Measurements from ENCODE around the gene CCDC30.
"Not testable (repeated sequence)": the region's sequence is repeated elsewhere in the genome, so short reads cannot be mapped to it uniquely, and the experiment has no call there.

CCDC30 gene

GRCh38 chr1:42524330-42524729, 61.2 kb downstream of the CCDC30 start:
- no peak for DNase-seq (ENCODE audit: low read depth in 2 of 2)

DNA sequence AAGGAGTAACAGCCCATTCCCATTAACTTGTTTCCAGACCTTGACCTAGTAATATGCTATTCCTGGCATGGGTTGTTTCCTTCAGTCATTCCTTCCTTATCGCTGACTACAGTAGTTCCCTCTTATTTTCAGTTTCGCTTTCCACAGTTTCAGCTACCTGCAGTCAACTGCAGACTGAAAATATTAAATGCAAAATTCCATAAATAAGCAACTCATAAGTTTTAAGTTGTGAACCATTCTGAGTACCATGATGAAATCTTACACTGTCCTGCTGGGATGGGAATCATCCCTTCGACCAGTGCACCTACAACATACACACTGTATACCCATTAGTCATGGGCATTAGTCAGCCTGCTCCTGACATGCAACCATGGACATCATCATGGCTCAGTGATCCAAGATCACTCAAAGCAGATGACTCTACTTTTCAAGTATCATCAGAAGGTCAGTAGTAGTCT, 66.7 kb downstream of the CCDC30 start:
- DNase-seq (ENCODE audit: low read depth in 2 of 2) = no peak

GRCh38 chr1:42531043-42531442, 68.0 kb downstream of the CCDC30 start:
- no peak for DNase-seq (ENCODE audit: low read depth in 2 of 2)

GRCh38 chr1:42533101-42533863, 70.2 kb downstream of the CCDC30 start:
- DNase-seq (ENCODE audit: low read depth in 2 of 2) = no peak

- no peak for DNase-seq (ENCODE audit: low read depth in 2 of 2)
Observed at GRCh38 chr1:42541104-42541503, 78.0 kb downstream of the CCDC30 start.

DNA sequence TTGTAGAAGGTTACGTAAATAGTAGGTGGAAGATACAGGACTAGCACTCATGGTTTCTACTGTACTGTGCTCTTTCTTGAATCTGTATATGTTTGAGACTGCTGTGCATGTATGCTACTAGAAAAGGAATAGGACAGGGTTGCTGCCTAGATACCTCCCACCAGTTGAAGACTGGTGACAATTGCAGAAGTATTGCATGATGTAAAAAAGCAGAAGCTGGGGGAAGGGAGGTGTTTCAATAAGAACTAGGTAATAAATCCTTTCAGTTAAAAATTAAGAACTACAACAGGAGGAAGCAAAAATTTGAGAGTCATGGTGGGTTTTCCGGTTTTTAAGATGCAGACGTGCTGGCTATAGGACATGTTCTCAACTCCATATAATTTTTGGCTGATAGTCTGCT, 88.1 kb downstream of the CCDC30 start:
- DNase-seq (ENCODE audit: low read depth in 2 of 2) = no peak

GRCh38 chr1:42551590-42551989, 88.5 kb downstream of the CCDC30 start:
- no peak for DNase-seq (ENCODE audit: low read depth in 2 of 2)

DNA sequence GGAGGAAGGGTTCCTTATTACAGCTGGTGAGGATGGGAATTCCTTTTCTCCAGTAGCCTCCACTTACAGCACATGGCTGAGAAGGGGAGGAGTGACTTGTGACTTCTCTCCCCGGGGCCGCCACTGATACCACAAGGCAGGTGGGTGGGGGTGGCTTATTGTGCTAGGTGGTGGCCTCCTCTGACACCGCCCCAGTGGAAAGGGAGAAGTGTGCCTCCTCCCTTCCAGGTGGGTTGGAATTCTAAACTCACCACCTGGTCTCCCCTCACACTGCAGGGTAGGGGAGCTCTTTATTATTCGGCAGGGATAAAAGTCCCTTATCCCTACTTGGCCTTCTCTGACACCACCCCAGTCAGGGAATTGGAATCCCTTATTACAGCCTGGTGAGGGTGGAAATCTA, 89.5 kb downstream of the CCDC30 start:
- DNase-seq (ENCODE audit: low read depth in 2 of 2) = no peak

GRCh38 chr1:42557230-42557851, 94.3 kb downstream of the CCDC30 start:
- no peak for DNase-seq (ENCODE audit: low read depth in 2 of 2)

- no peak for DNase-seq (ENCODE audit: low read depth in 2 of 2)
Observed at GRCh38 chr1:42567038-42567437, 104.0 kb downstream of the CCDC30 start.

GRCh38 chr1:42576935-42577334, 113.8 kb downstream of the CCDC30 start:
- no peak for DNase-seq (ENCODE audit: low read depth in 2 of 2)

GRCh38 chr1:42586016-42586415, 122.9 kb downstream of the CCDC30 start:
- no peak for DNase-seq (ENCODE audit: low read depth in 2 of 2)

- no peak for DNase-seq (ENCODE audit: low read depth in 2 of 2)
Observed at GRCh38 chr1:42587753-42588152, 124.7 kb downstream of the CCDC30 start.

DNA sequence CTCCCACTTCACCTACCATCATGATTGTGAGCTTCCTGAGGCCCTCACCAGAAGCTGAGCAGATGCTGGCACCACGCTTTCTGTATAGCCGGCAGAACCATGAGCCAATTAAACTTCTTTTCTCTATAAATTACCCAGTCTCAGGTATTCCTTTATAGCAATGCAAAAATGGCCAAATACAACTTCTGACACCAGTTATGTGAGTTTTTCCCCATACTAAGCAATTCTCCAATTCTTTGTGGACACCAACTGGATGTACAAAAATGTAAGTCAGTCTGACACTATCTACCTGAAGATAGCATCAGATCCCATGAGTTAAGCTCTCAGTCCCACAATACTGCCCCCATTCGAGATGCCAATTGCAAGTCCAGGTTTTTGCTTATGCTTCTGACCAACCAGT, 129.7 kb downstream of the CCDC30 start:
- DNase-seq (ENCODE audit: low read depth in 2 of 2) = no peak

GRCh38 chr1:42593486-42594100, 130.5 kb downstream of the CCDC30 start:
- no peak for DNase-seq (ENCODE audit: low read depth in 2 of 2)

DNA sequence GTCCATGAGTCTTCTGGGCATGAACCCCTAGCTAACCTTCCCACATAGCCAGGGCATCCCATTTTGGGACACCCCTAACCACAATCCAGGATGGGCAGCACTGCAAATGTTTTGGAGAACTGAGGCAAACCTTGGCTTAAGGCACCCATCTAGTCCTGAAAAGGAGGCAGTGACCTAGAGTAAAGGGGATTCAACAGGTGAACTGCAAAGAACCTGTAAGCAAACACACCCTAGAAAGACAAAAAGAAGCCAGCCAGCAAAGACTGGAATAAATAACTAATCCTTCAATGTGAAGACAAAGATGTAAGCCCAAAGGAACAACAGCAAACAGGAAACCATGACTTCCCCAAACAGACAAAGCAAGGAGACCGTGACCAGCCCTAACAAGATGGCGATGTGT, 138.4 kb downstream of the CCDC30 start:
- no peak for DNase-seq (ENCODE audit: low read depth in 2 of 2)

DNA sequence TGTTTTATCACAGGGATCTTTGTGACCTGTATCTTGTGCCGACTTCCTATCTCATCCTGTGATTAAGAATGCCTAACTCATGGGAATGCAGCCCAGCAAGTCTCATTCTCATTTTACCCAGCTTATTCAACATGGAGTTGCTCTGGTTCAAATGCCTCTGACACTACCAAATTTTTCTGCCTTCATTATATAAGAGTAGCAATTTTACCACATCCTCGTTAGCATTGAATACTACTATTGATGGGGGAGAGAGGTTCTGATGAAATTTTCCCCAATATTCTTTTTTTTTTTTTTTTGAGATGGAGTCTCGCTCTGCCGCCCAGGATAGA, 150.7 kb downstream of the CCDC30 start:
- no peak for DNase-seq (ENCODE audit: low read depth in 2 of 2)

DNA sequence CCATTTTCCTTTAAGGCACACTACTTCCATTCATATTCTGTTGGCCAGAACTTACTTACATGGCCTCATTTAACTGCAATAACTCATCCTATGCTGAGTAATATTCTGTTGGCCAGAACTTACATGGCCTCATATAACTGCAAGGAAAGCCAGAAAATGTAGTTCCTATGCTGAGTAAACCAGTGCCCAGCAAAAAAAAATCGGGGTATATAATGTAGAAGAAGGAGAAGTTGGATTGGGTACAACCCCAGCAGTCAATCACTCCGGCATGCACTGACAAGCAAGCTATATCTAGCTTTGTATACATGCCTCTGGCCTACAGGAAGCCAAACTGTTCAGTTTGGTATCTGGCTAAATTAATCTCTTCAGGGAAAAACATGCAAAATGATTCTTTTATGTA, 155.8 kb downstream of the CCDC30 start:
- no peak for DNase-seq (ENCODE audit: low read depth in 2 of 2)

DNA sequence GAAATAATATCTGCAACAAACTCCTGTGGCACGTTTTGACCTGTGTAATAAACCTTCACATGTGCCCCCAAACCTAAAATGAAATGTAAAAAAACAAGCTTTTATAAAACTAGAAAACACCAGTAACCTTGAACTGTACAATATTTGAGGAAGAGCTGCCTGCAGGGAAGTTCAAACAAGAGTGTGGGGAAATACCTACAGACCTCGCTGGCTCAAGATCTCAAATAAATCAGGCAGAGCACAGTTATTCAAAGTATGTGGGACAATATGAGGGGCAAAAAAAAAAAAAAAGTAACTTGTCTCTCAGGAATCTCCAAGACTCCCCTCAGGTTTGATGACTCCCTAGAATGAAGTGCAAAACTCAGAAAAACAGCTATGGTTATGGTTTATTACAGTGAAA, 157.2 kb downstream of the CCDC30 start:
- no peak for DNase-seq (ENCODE audit: low read depth in 2 of 2)

DNA sequence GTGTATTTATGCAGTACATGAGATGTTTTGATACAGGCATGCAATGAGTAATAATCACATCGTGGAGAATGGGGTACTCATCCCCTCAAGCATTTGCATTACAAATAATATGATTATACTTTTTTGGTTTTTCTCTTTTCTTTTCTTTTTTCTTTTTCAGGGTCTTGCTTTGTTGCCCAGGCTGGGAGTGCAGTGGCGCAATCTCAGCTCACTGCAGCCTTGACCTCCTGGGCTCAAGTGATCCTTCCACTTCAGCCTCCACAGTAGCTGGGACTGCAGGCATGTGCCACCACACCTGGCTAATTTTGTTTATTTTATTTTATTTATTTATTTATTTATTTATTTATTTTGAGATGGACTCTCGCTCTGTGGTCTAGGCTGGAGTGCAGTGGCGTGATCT, 158.1 kb downstream of the CCDC30 start:
- DNase-seq (ENCODE audit: low read depth in 2 of 2) = not testable (repeated sequence)

- not testable (repeated sequence) for DNase-seq (ENCODE audit: low read depth in 2 of 2)
Observed at GRCh38 chr1:42627205-42627604, 164.1 kb downstream of the CCDC30 start.

DNA sequence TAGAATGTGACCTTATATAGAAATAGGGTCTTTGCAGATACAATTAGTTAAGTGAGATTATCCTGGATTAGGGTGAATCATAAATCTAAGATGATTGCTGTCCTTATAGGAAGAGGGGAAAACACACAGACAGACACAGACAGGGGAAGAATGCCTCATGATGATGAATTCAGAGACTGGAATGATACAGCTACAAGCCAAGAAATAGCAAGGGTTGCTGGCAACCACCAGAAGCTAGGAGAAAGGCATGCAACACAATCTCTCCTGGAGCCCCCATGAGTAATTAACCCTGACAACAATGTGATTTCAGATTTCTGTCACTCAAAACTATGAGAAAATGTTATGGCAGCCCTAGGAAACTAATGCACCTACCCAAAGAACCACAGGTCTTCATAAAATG, 176.0 kb downstream of the CCDC30 start:
- DNase-seq (ENCODE audit: low read depth in 2 of 2) = no peak

- no peak for DNase-seq (ENCODE audit: low read depth in 2 of 2)
Observed at GRCh38 chr1:42646056-42646455, 183.0 kb downstream of the CCDC30 start.
